GM18909 (cell line): Measurements from ENCODE around the gene CEP41.

Experiments used
- ATAC-seq: cut with Tn5 transposase; IDR thresholded peaks from one replicate; pipeline ENCODE4 v1.9.1; 2021; ENCODE audit warnings: mild to moderate bottlenecking; ENCODE audit not compliant: unreplicated experiment, poor library complexity

Gene CEP41

GRCh38 chr7:130359276-130359857 lies 81.4 kb downstream of the CEP41 start:
- no peak for ATAC-seq

- no peak for ATAC-seq
Observed at GRCh38 chr7:130358471-130358870, 82.3 kb downstream of the CEP41 start.

- ATAC-seq, result no peak
Observed at GRCh38 chr7:130356876-130357611, 83.8 kb downstream of the CEP41 start.

GRCh38 chr7:130356121-130356875 lies 84.5 kb downstream of the CEP41 start:
- ATAC-seq, result no peak

GRCh38 chr7:130353196-130353595 lies 87.6 kb downstream of the CEP41 start:
- no peak for ATAC-seq

- no peak for ATAC-seq
Observed at GRCh38 chr7:130352194-130353074, 88.4 kb downstream of the CEP41 start.

- no peak for ATAC-seq
Observed at GRCh38 chr7:130351791-130352090, 89.1 kb downstream of the CEP41 start.

- no peak for ATAC-seq
Observed at GRCh38 chr7:130350945-130351790, 89.6 kb downstream of the CEP41 start.

- no peak for ATAC-seq
Observed at GRCh38 chr7:130349911-130350782, 90.7 kb downstream of the CEP41 start.

GRCh38 chr7:130346941-130347340 lies 93.9 kb downstream of the CEP41 start:
- no peak for ATAC-seq

GRCh38 chr7:130346177-130346905 lies 94.5 kb downstream of the CEP41 start:
- no peak for ATAC-seq

GRCh38 chr7:130345725-130346124 lies 95.1 kb downstream of the CEP41 start:
- no peak for ATAC-seq

GRCh38 chr7:130345136-130345535 lies 95.7 kb downstream of the CEP41 start:
- no peak for ATAC-seq

- no peak for ATAC-seq
Observed at GRCh38 chr7:130344271-130344866, 96.4 kb downstream of the CEP41 start, which contains the start of gene CPA5. CPA5 (plus strand) TSS chr7:130344816; CDS start chr7:130346486, 1,670 bp downstream.
